ENCODE measurements around the gene HEXIM1.

- TF ChIP-seq CTCF (conservative IDR thresholded peaks at IDR 0.05) (no peak), ZFX (IDR thresholded peaks at IDR 0.05) (no peak)
These were observed 18.2 kb upstream of the HEXIM1 start for GRCh38 chr17:45129940-45130680.
